ENCODE measurements around the gene CD101. TPM values are rescaled to one million over a fixed set of nuclear protein-coding genes. Genes with fewer than 3 reads are reported as not detected.

CD101 gene
- total RNA-seq, 1 experiment from 2014 or later, result 0.37 TPM

DNA sequence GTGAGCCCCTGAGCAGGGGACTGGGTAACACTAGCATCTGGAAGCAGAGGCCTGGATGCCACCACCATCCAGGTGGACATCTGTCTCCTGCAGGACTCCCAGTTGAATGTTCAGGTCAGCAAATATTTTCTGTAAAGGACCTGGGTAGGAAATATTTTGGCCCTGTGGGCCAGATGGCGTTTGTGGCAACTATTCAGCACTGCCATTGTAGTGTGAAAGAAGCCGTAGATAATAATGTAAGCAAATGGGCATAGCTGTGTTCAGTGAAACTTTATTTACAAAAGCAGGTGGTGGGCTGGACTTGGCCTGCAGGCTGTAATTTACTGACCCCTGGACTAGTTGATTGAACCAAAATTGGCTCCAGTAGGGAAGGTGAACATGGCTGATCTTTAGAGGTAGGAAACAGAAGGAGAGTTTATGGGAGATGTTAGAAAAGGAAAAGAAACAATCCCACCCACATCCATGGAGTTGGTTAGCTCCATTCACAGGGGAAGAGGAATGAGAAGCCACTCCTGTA is 20.0 kb upstream of the CD101 start:
- CTCF ChIA-PET, result interaction anchor here (0.6 to 2.0 kb wide), 3 partner anchors 15 to 124 kb away, joined by 3 to 6 read pairs (median 3); no protein-coding TSS in a partner anchor
- no peaks in the 10 kb centered on the region for H3K27me3 Mint-ChIP-seq (ENCODE audit: insufficient read depth, unreplicated experiment)
- no peaks in the 10 kb centered on the region for H3K9me3 Mint-ChIP-seq (ENCODE audit: unreplicated experiment)
- intact Hi-C loops (cut with micrococcal nuclease), result no loop called here
- BruUV-seq (replicated peaks), result no TSS peak
- H3K27ac Mint-ChIP-seq (ENCODE audit: low read depth, unreplicated experiment), result no peak overlapping the region
- DNase-seq (ENCODE audit: unreplicated experiment), result no peak
- no peaks in the 10 kb centered on the region for H3K4me1 Mint-ChIP-seq (ENCODE audit: insufficient read depth, unreplicated experiment)
- H3K4me3 Mint-ChIP-seq (ENCODE audit: unreplicated experiment), result no peak overlapping the region
- TF ChIP-seq, protein P1, sequence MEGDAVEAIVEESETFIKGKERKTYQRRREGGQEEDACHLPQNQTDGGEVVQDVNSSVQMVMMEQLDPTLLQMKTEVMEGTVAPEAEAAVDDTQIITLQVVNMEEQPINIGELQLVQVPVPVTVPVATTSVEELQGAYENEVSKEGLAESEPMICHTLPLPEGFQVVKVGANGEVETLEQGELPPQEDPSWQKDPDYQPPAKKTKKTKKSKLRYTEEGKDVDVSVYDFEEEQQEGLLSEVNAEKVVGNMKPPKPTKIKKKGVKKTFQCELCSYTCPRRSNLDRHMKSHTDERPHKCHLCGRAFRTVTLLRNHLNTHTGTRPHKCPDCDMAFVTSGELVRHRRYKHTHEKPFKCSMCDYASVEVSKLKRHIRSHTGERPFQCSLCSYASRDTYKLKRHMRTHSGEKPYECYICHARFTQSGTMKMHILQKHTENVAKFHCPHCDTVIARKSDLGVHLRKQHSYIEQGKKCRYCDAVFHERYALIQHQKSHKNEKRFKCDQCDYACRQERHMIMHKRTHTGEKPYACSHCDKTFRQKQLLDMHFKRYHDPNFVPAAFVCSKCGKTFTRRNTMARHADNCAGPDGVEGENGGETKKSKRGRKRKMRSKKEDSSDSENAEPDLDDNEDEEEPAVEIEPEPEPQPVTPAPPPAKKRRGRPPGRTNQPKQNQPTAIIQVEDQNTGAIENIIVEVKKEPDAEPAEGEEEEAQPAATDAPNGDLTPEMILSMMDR (IDR thresholded peaks at IDR 0.05; ENCODE audit: unreplicated experiment), result no peak
- POLR2A ChIA-PET, result no interaction called here
- peaks cover 15% of the 10 kb centered on the region for H3K36me3 Mint-ChIP-seq (ENCODE audit: insufficient read depth, unreplicated experiment)

DNA sequence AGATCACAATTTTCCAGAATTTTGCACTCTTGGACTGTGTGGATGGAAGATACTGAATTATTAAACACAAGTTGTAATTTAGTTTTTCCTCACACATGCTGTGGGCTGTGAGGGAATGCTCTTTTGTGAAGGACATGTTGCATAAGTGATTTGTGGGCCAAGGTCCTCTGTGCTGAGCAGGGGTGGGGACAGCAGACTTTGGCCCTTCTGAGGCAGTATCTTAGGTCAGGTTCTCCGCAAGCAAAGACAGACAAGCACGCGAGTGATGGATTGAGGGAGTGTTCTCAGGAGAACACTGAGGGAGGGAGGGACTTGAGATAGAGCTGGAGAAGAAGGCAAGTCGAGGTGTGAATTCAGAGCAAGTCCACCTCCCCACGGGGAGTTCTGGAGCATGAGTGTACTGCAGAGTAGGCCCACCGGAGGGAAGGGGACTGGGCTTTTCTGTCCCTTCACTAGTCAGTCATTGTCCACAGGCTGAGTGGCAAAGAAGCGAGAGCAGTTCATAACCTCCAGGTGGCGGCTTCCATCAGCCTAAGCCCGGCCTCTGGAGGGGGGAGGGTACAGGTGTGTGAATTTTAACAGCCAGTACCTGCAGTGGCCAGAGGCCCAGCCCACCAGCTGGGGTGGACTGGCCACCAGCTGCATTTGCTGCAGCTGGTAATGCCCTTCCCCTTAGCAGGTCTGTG is 19.1 kb upstream of the CD101 start:
- intact Hi-C loops (cut with micrococcal nuclease), result no loop called here
- Mint-ChIP-seq H3K27ac (ENCODE audit: low read depth, unreplicated experiment) (peak overlapping the region; percentile 23), H3K9me3 (ENCODE audit: unreplicated experiment) (no peaks in the 10 kb centered on the region), H3K27me3 (ENCODE audit: insufficient read depth, unreplicated experiment) (no peaks in the 10 kb centered on the region), H3K4me1 (ENCODE audit: insufficient read depth, unreplicated experiment) (no peaks in the 10 kb centered on the region), H3K4me3 (ENCODE audit: unreplicated experiment) (no peak overlapping the region), H3K36me3 (ENCODE audit: insufficient read depth, unreplicated experiment) (peaks cover 24% of the 10 kb centered on the region)
- TF ChIP-seq, protein P1 (IDR thresholded peaks at IDR 0.05; ENCODE audit: unreplicated experiment), result no peak
- POLR2A ChIA-PET, result no interaction called here
- no TSS peak for BruUV-seq (replicated peaks)
- DNase-seq (ENCODE audit: unreplicated experiment), result no peak
- CTCF ChIA-PET, result interaction anchor here (0.9 to 2.0 kb wide), 3 partner anchors 14 to 66 kb away, joined by 3 to 6 read pairs (median 3); no protein-coding TSS in a partner anchor

DNA sequence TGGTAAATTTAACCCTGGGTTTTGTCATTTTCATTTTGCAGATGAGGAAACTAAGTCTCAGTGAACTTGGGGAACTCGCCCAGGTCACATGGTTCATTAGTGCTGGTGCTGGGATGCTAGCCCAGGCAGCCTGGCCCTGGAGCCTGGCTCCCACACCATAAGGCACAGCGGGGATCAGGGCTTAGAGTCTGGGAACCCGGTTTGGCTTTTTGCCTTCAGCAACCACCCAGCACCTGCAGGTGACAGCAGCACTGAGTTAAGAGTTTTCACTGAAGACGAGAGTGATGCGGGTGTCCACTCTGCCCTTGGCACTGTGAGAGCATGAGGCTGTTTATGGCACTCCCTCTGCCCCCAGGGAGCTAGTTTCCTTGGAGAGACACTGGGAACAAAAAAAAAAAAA is 18.4 kb upstream of the CD101 start:
- POLR2A ChIA-PET, result interaction anchor here (1.0 kb wide), 1 partner anchor 72 kb away, joined by 5 read pairs; no protein-coding TSS in a partner anchor

DNA sequence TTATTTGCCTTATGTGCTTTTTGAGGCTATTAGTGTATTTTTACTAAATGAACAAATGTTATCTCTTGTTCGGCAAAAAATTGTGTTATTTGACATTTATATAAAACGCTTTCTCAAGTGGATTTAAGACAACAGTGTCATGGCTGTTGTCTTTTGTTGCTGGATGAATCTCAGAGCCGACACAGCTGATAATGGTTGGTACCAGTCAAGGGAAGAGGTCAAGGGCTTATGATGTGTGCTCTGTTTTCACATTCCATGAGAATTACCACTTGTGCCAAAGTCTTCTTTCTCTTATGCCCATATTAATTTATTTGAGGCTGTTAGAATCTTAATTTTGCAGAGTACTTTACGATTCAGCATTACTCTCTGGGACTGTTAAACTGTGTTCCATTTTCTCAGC is 17.9 kb upstream of the CD101 start:
- TF ChIP-seq, protein P1 (IDR thresholded peaks at IDR 0.05; ENCODE audit: unreplicated experiment), result no peak
- no TSS peak for BruUV-seq (replicated peaks)
- CTCF ChIA-PET, result interaction anchor here (0.6 to 1.5 kb wide), 2 partner anchors 11 to 21 kb away, joined by 3 to 6 read pairs; no protein-coding TSS in a partner anchor
- Mint-ChIP-seq H3K4me1 (ENCODE audit: insufficient read depth, unreplicated experiment) (peaks cover 6% of the 10 kb centered on the region), H3K9me3 (ENCODE audit: unreplicated experiment) (no peaks in the 10 kb centered on the region), H3K27me3 (ENCODE audit: insufficient read depth, unreplicated experiment) (no peaks in the 10 kb centered on the region), H3K27ac (ENCODE audit: low read depth, unreplicated experiment) (no peak overlapping the region), H3K36me3 (ENCODE audit: insufficient read depth, unreplicated experiment) (peaks cover 26% of the 10 kb centered on the region), H3K4me3 (ENCODE audit: unreplicated experiment) (no peak overlapping the region)
- POLR2A ChIA-PET, result interaction anchor here (1.0 kb wide), 1 partner anchor 73 kb away, joined by 5 read pairs; no protein-coding TSS in a partner anchor
- intact Hi-C loops (cut with micrococcal nuclease), result no loop called here
- DNase-seq (ENCODE audit: unreplicated experiment), result no peak

More for the DNA sequence above, 18.4 kb upstream of the CD101 start:
- H3K4me3 Mint-ChIP-seq (ENCODE audit: unreplicated experiment), result no peak overlapping the region
- CTCF ChIA-PET, result interaction anchor here (0.6 to 2.0 kb wide), 3 partner anchors 10 to 21 kb away, joined by 3 to 6 read pairs (median 6); no protein-coding TSS in a partner anchor
- H3K36me3 Mint-ChIP-seq (ENCODE audit: insufficient read depth, unreplicated experiment), result peaks cover 26% of the 10 kb centered on the region
- no peak for DNase-seq (ENCODE audit: unreplicated experiment)
- H3K27ac Mint-ChIP-seq (ENCODE audit: low read depth, unreplicated experiment), result no peak overlapping the region
- BruUV-seq (replicated peaks), result no TSS peak
- no peaks in the 10 kb centered on the region for H3K9me3 Mint-ChIP-seq (ENCODE audit: unreplicated experiment)
- H3K27me3 Mint-ChIP-seq (ENCODE audit: insufficient read depth, unreplicated experiment), result no peaks in the 10 kb centered on the region
- intact Hi-C loops (cut with micrococcal nuclease), result no loop called here
- peaks cover under 1% of the 10 kb centered on the region for H3K4me1 Mint-ChIP-seq (ENCODE audit: insufficient read depth, unreplicated experiment)
- TF ChIP-seq, protein P1 (IDR thresholded peaks at IDR 0.05; ENCODE audit: unreplicated experiment), result no peak

Data from MCF 10A (cell line).